ENCODE data around the gene ERC2. TPM values are rescaled to one million over a fixed set of nuclear protein-coding genes. Genes with fewer than 3 reads are reported as not detected.

ERC2 gene
- total and polyA plus RNA-seq, 2 of the 8 experiments (the other 6 are each of a cell fraction or from before 2014, with no cell fraction given) = 16.4 to 22.8 TPM

- no peak for TF ChIP-seq CHD7 (IDR thresholded peaks at IDR 0.05; ENCODE audit: insufficient replicate concordance, low read length)
- TF ChIP-seq EGR1 (IDR thresholded peaks at IDR 0.05; ENCODE audit: borderline replicate concordance, low read depth, low read length) = no peak
- TF ChIP-seq TAF7 (optimal IDR thresholded peaks at IDR 0.05; ENCODE audit: borderline replicate concordance, low read depth, low read length) = no peak
- no peak for TF ChIP-seq TBP (IDR thresholded peaks at IDR 0.05; ENCODE audit: low read depth, low read length)
- TF ChIP-seq CTBP2 (IDR thresholded peaks at IDR 0.05; ENCODE audit: borderline replicate concordance, insufficient read depth, insufficient read length, low read length) = no peak
- no peak for TF ChIP-seq SP4 (IDR thresholded peaks at IDR 0.05; ENCODE audit: low read length)
- no peak for TF ChIP-seq TCF12 (IDR thresholded peaks at IDR 0.05; ENCODE audit: low read depth, low read length)
- no peak for TF ChIP-seq POLR2A (IDR thresholded peaks at IDR 0.05; ENCODE audit: control extremely low read depth in 1 of 2, low read depth in 2 of 2, low read length in 2 of 2)
- TF ChIP-seq KDM4A (IDR thresholded peaks at IDR 0.05; ENCODE audit: low read depth, low read length, severe bottlenecking) = no peak
- TF ChIP-seq SP2 (IDR thresholded peaks at IDR 0.05; ENCODE audit: low read length) = no peak
- TF ChIP-seq NANOG (IDR thresholded peaks at IDR 0.05; ENCODE audit: insufficient read depth, low read depth, low read length, poor library complexity, severe bottlenecking) = no peak
- TF ChIP-seq POLR2AphosphoS5 (IDR thresholded peaks at IDR 0.05; ENCODE audit: low read depth, low read length) = no peak
- TF ChIP-seq HDAC6 (IDR thresholded peaks at IDR 0.05; ENCODE audit: low read depth, low read length) = no peak
Observed at GRCh38 chr3:55923207-55923606, 545.1 kb downstream of the ERC2 start (continued).

All from H1 (cell line).